ENCODE data around the gene EIF4H.
"Not testable (repeated sequence)": the region's sequence is repeated elsewhere in the genome, so short reads cannot be mapped to it uniquely, and the experiment has no call there.

EIF4H gene

DNA sequence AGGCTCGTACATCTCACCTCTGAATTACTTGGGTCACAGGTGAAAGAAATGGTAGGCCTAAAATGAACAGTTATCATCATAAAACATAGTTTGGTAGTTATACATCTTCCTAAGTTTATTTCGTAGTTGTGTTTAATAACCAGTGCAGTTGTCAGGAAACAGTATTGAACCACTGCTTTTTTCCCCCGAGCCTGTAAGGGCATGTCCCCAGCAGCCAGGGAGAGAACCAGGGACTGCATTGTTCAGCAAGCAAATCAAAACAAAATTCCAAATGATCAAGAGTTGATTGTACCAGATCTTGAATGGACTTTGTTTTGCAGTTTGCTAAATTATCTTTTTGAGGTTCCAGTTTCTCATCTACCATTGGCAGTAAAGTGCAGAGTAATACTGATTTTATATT lies 2.4 kb downstream of the EIF4H start:
- DNase-seq = no peak

GRCh38 chr7:74178632-74179031 lies 4.5 kb downstream of the EIF4H start:
- DNase-seq = peak; percentile 55

DNA sequence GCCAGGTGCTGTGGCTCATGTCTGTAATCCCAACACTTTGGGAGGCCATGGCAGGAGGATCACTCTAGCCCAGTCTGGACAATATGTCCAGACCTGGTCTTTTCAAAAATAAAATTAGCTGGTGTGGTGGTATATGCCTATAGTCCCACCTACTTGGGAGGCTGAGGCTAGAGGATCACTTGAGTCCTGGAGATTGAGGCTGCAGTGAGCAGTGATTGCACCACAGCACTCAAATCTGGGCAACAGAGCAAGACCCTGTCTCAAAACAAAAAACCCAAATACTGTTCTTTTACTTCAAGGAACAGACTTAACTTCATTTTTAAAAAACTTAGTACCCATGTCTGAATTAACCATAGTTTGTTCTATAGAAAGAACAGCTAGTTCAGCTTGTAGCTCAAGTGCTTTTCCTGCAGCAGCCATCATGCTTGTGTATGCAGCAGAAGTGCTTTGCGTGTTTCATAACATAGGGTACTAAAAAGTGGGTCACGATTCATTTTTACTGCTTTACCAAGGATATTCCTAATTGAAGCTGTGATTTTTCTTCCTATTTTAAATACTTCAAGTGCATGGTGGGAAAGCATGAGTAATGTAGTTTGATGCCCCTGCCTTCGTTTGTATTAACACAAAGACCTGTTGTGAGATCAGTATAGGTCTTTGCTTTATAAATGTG lies 5.9 kb downstream of the EIF4H start:
- DNase-seq = no peak

DNA sequence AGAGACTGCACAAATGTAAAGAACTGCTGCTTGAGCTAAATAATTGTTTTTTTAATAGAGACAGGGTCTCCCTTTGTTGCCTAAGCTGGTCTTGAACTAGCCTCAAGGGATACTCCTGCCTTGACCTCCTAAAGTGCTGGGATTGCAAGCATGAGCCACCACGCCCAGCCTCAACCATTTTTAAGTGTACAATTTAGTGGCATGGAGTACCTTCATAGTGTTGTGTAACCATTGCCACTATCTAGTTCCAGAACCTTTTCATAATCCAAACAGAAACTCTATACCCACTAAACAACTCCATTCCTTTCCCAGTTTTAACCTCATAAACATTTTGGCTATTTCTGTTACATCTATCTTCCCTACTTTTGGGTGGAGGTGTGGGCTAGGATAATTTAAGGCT lies 6.7 kb downstream of the EIF4H start:
- DNase-seq = no peak

DNA sequence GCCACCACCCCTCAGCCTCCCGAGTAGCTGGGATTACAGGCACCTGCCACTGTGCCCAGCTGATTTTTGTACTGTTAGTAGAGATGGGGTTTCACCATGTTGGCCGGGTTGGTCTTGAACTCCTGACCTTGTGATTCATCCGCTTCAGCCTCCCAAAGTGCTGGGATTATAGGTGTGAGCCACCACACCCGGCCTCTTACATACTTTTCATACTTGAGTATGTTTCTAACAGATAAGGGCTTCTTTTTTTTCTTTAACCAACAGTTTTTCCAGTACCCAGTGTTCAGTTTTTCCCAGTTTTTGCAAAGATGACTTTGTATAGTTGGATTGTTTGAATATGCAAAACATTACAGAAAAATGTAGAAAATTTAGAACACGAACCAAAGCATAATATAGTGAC lies 7.7 kb downstream of the EIF4H start:
- DNase-seq = no peak

DNA sequence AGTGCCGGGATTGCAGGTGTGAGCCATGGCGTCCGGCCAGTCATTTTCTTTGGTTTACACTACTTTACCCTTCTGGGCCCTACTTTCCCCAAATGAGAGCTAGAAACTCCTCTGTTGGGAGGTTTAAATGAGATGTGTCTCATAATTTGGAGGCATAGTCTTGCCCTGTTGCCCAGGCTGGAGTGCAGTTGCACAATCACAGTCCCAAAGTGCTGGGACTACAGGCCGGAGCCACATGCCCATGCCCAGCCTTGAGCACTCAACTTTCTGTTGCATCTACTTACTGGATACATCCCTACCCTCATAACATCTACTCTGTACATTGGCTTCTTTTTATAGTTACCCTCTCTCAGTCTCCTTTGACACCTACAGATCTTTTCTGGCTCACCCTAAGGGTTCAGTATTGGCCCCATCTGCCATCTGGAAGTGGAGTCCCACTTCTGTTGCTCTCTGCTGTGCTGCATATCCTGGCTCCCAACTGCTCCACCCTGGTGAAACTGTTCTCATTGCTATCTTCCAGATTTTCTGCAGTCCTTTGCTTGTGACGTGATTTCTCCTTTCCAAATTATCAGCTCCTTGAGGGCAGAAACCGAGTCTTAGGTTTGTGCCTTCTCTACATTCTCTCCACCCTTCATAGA lies 8.4 kb downstream of the EIF4H start:
- DNase-seq = no peak

DNA sequence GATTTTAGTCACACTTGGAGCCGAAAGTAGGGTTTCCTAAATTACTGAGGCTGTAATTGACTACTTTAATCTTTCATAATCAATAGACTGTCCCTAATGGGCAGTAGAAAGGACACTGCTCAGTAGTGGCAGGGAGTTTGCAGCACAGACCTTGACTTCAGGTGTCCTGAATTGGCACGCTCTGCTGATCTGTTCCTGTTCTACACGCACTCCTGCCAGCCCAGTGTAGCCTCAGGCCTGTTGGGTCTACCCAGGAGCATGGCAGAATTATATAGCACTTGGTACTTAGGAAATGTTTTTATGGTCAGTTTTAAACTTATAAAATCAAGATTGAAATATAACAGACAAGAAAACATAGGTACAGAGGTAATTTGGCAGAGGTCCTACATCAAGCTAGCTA lies 9.0 kb downstream of the EIF4H start:
- DNase-seq = no peak

DNA sequence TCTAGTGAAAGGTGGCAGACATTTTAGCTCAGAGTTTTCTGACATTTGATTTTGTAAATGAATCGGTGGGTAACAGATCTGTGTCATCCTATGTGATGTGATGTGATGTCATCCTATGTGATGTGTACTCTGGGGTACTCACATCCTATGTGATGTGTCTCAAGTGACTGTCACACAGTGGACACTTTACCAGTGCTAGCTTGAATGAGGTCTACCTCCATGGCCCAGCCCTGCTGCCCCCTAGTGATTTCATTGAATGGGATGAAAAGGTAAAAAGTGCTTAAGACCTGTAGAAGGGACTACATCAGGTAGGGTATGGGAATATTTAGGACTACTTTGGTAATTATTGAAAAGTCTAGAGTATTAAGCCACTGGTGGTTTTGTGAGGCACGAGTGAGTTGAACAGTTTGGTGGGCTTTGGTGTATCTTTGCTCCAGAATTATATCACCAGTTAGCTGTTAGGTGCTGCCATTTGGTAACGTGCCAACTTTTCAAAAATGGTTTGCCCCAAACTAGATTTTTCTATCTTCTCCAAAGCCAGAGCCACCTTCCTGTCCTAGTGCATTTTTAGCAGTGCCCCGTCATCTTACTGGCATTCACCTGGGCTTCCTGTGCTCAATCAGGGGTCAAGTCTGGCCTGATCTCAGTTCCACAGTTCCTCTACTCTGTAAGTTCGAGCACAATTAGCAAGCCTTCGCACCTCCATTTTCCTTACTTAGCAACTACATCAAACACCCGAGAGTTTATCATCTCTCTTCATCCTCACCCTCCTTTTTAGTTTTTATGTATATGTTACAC lies 9.7 kb downstream of the EIF4H start:
- peak; percentile 36 for DNase-seq

DNA sequence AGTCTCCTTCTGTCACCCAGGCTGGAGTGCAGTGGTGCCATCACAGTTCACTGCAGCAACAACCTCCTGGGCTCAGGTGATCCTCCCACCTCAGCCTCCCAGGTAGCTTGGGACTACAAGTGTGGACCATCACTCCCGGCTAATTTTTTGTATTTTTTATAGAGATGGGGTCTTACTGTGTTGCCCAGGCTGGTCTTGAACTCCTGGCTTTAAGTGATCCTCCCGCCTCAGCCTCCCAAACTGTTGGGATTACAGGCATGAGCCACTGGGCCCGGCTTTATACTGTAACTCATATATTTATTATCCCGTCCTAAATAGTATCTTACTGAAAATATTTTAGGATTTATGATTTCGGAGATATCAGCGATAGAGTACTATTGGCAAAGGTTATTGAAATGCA lies 10.9 kb downstream of the EIF4H start:
- no peak for DNase-seq

DNA sequence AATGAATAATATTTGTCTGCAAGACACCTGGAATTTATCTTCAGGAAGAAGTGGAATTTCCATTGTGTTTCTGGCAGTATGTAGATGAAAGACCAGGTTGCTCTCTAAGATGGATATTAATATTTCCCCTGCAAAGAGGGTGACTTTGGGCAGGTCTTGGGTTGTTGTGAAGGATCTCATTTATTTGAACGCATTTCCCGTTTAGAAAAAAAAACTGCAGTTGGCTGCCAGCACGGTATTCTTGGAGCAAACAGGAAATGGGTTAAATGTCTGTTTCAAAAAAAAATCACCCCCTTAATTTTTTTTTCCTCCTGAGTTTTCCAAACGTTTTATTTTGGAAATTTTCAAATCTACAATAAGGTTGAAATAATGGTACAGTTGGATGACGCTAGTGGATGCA lies 11.5 kb downstream of the EIF4H start:
- DNase-seq = no peak

GRCh38 chr7:74187915-74188675 lies 13.9 kb downstream of the EIF4H start:
- DNase-seq = no peak

GRCh38 chr7:74190259-74190658 lies 16.1 kb downstream of the EIF4H start:
- DNase-seq = no peak

- DNase-seq = no peak
Measured at GRCh38 chr7:74191231-74191630, 17.1 kb downstream of the EIF4H start.

GRCh38 chr7:74193054-74193453 lies 18.9 kb downstream of the EIF4H start:
- no peak for DNase-seq

DNA sequence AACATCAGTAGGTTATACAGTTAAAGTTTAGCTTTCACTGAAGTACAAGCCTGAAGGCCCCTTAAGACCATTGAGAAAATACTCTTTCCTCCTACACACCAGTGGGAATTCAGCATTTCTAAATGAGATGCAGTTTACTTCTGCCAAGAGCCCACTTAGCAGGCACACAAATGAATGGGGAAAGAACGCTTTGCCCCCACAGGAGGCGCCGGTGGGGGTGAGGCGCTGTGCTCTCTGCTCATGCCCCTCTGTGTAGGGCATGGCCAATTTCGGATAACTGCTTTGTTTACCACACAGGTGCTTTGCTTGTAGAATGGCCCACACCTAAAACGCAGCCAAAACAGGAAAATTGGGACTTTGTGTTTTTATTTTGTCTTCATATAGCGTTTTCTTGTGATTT lies 19.8 kb downstream of the EIF4H start:
- DNase-seq = no peak

GRCh38 chr7:74194686-74195085 lies 20.5 kb downstream of the EIF4H start:
- no peak for DNase-seq

- DNase-seq = not testable (repeated sequence)
Measured at GRCh38 chr7:74195139-74195860, 21.1 kb downstream of the EIF4H start.

- not testable (repeated sequence) for DNase-seq
Measured at GRCh38 chr7:74195968-74196654, 22.0 kb downstream of the EIF4H start.

DNA sequence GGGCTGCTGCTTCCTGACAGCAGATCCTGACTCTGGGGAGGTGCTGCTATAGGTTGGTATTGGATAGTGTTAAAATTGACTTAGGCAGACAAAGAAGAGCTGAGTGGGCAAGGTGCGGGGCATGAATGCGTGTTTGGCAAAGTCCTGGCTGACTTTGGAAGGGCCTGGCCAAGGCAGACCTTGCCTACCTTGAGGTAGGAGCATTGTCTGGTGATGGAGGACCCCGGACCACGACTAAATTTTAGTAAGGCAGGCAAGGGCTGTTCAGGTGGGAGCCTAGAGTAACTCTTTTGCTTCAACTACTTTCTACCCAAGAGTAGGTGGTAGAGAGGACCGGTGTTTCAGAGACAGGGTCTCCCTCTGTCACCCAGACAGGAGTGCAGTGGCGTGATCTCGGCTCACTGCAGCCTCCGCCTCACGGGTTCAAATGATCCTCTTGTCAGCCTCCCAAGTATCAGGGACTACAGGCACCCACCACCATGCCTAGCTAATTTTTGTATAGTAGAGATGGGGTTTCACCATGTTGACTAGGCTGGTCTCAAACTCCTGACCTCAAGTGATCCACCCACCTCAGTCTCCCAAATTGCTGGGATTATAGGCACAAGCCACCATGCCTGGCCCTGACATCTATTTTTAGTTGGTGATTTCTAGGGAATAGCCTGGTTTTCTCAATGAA lies 23.4 kb downstream of the EIF4H start:
- DNase-seq = no peak

DNA sequence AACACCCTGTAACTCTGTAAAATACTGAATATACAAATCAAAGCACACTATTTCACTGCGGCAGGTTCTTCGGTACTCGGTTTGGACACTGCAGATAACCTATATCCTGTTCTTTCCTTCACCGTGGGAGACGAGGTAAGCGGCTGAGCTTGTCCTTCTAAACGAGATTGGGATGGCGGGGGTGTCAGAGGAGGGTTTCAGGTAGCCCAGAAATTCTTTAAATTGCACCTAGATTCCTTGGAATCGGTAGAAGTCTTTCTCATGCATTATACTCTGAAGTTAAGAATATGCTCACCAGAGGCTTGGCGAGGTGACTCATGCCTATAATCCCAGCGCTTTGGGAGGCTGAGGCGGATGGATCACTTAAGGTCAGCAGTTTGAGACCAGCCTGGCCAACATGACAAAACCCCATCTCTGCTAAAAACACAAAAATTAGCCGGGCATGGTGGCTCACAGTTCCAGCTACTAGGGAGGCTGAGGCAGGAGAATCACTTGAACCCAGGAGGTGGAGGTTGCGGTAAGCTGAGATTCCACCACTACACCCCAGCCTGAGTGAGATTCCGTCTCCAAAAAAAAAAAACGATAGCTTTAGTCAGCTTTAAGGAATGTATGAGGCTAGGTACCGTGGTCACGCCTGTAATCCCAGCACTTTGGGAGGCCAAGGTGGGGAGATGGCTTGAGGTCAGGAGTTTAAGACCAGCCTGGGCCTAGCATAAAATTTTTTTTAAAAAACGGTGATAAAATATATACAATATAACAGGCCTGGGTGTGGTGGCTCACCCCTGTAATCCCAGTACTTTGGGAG lies 25.6 kb downstream of the EIF4H start:
- DNase-seq = no peak
